Endometrial microvascular endothelial cells (primary cell): ENCODE data around the gene TNFRSF18. TPM values are rescaled to one million over a fixed set of nuclear protein-coding genes. Genes with fewer than 3 reads are reported as not detected.

ENCODE experiments used
- in situ Hi-C: cut with HindIII; loops from 2 replicates; pipeline ENCODE4 v1.10.0; 2017; ENCODE audit warnings: low sequenced_read_pairs, low pct_unique_long_range_greater_than_20kb; ENCODE audit errors: inconsistent ontology term
- total RNA-seq: library from RNA; depleted of rRNA; stranded (reverse); fragments of >200 nt; gene quantifications from one replicate; pipeline ENCODE4 v1.2.3, GENCODE V29; 2015; ENCODE audit errors: inconsistent ontology term

Gene TNFRSF18
- total RNA-seq, 1 donor from 2014 or later, result not detected

DNA sequence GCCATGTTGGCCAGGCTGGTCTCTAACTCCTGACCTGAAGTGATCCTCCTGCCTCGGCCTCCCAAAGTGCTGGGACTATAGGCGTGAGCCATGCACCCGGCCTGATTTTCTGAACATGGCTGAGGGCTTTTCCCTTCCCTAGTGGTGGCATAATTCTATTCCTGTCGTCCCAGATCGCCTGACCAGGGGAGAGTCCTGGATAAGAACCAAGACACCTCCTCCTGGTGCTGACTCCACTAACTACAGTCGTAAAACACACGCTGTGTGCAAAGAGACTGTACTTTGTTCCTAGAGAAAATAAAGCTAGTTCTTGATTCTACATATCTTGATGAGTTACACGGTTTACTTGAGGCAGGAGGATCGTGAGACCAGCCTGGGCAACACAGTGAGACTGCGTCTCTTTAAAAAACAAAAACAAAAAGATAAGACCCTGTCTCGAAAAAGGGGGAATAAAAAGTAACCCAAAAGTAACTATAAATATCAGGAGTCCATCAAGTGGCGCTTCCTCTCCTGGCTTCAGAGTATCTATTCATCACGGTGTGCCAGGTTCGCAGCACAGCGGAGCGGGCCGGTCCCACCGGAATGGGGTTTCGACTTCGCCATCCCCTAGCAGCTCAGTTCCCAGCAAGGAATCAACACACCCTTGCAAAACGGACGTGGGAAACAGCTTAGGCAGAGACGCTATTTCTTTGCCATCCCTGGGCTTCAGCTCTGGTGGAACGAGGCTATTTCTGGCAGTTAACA is 24.4 kb upstream of the TNFRSF18 start:
- in situ Hi-C loops, result no loop called here

DNA sequence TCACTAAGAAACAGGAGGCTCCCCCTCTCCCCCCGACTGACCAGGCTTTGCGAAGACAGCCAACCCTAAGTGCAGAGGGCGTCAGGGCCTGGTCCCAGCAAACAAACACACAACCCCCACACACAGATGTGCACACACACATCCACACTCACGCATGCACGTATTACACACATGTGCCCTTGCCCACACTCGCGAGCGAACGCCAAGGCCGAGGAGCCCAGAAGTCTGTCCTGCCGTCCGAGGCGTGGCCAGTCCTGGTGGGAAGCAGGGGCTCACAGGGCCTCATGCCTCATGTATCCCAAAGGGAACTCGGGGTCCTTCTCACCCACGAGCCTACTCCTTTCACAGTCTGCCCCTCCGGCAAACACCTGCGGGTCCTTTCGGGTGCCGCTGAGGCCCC is 23.4 kb upstream of the TNFRSF18 start:
- in situ Hi-C loops, result no loop called here

DNA sequence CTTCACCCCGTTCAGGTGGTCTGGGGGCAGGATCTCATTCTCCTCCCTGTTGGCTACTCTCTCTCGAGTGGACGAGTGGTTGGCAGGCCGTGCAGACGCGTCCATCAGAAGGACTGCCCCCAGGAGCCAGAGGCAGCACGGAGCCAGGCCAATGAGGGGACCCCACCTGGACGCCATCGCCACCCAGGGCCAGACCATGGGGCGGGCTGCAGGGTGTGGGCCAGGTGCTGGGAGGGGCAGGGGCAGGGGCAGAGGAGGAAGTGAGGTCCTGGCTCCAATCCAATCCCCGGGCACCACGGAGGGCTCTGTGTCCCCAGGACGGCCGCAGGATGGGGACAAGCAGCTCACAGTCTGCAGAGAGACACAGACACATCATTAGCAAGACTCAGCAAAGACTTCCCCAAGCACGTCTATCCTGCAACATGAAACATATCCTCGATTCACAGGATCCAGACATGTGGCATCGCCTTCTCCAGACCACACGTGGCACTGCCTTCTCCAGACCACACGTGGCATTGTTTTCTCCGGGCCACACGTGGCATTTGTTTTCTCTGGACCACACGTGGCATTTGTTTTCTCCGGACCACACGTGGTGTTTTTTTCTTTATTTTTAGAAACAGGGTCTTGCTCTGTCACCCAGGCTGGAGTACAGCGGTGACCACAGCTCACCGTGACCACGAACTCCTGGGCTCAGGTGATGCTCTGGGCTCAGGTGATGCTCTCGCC is 22.4 kb upstream of the TNFRSF18 start:
- in situ Hi-C loops, result no loop called here

DNA sequence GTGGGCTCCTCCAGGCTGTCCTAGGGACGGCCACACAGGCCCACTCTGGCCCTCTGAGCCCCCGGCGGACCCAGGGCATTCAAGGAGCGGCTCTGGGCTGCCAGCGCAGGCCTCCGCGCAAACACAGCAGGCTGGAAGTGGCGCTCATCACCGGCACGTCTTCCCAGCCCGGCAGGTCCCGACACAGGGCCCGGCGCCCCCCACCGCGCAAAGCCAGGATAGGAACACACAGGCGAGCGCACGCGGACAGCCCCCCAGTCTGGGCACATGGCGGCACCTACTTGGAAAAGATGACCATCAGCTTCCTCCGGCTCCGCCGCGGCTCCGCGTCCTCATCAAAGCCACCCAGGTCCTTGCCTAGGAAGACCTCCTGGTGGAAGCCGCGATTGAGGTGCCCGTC is 21.8 kb upstream of the TNFRSF18 start:
- in situ Hi-C loops, result no loop called here

- in situ Hi-C loops, result no loop called here
Observed at GRCh38 chr1:1227386-1227785, 21.0 kb upstream of the TNFRSF18 start.

DNA sequence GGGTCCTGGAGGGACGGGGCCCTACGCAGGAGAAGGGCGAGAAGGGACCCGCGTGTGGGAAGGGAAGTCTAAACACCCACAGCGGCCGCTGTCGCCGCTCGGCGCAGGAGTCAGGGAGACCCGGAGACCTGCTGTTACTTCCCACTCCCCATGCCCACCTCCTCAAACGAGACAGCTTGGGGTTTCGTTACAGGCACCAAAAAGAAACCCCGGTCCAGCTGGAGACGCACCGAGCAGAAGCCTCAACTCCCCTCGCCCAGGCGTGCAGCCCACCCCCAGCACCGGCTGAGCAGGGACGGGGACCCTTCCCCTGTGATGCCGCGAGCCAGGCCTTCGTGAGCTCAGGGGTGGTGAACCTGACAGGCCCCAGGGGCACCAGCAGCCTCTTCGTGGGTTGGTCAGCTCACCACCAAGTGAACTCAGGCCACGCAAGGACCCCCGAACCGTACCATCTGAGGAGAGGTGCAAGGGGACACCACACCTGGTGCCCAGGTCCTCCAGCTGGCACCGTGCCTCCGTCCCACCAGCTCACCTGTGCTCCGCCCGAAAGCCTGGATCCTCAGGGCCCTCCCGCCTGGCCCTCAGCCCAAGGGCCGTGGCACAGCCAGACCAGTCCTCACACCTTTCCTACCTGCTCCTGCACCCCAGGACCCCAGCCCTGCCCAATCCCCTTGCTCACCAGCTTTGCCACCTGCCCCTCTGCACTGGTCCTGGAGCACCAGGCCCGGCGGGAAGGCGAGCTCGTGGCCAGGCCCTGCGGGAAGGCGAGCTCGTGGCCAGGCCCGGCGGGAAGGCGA is 20.4 kb upstream of the TNFRSF18 start:
- in situ Hi-C loops, result no loop called here

DNA sequence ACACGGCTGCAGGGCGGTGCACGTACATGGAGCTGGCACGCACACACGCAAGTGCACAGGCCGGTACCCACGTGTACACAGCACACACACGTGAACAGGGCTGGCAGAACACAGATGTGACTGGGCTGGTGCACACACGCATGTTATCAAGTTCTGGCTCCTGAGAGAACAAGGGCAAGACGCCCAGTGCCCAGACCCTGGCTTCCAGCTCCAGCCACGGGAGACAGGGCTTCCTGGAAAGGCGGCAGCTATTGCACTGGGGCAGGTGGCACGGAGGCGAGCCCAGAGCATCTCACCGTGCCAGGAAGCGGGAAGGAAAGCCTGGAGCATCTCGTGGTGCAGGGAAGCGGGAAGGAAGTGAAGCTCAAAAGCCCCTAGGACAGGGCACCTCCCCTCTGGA is 19.5 kb upstream of the TNFRSF18 start:
- in situ Hi-C loops, result no loop called here

- in situ Hi-C loops, result no loop called here
Observed at GRCh38 chr1:1225238-1225845, 18.9 kb upstream of the TNFRSF18 start.

DNA sequence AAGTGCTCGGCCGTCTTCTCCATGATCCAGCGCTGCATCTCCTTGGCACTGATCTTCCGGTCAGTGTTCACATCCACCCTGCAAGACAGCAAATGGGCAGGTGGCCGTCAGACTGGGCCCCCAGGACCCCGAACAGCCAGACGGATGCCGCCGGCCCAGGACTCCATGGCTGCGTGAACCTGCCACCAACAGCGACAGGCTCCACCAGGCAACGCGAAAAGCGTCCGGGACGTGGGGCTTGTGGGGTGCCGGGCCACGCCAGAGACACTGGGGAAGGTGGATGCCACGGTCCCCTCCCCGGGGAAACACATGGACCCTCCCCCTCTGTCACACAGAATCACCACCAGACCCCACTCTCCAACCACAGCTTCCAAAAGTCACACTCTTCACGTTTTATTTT is 17.5 kb upstream of the TNFRSF18 start:
- in situ Hi-C loops, result no loop called here

DNA sequence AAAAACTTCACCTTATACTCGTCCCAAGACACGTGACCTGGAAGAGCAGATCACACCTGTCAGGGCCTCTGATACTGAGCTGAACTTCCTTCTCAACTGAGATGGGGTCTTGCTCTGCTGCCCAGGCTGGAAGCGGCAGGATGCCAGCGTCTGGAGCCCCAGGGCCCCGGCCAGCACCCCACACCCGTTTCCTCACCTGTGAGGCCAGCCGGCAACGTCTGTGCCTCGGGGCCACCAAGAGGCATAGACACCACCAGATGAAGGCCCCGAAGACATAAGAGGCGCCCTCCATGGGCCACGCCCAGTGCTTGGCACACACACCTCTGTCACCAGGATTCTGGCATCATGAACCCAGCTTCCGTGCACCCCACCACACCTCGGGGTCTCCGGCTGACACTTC is 16.9 kb upstream of the TNFRSF18 start:
- in situ Hi-C loops, result no loop called here

DNA sequence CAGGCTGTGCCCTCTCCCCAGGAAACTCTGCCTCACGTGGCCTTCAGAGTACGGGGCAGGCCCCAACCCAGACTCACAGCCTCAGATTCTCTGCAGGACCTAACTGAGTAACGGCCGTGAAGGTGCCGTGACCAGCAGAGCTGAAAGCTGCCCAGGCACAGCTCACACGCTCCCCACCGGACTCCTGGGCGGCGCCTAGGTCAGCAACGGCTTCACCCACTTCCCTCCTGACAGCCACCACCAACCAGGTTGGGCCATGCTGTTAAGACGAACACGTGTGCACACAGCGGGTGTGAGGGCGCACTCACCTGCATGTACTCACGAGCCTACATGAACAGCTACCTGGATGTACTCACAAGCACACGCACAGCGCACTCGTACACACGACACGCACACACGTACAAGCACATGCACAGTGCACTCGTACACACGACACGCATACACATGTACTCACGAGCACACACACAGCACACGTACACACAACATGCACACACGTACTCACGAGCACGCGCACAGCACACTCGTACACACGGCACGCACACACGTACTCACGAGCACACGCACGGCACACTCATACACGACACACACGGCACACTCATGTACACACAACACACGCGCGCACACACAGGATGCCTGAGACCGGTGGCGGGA is 16.3 kb upstream of the TNFRSF18 start:
- in situ Hi-C loops, result no loop called here

- in situ Hi-C loops, result no loop called here
Observed at GRCh38 chr1:1221887-1222574, 15.6 kb upstream of the TNFRSF18 start.

- in situ Hi-C loops, result no loop called here
Observed at GRCh38 chr1:1220197-1220596, 13.8 kb upstream of the TNFRSF18 start.

GRCh38 chr1:1219341-1219740 is 12.9 kb upstream of the TNFRSF18 start:
- in situ Hi-C loops, result no loop called here

DNA sequence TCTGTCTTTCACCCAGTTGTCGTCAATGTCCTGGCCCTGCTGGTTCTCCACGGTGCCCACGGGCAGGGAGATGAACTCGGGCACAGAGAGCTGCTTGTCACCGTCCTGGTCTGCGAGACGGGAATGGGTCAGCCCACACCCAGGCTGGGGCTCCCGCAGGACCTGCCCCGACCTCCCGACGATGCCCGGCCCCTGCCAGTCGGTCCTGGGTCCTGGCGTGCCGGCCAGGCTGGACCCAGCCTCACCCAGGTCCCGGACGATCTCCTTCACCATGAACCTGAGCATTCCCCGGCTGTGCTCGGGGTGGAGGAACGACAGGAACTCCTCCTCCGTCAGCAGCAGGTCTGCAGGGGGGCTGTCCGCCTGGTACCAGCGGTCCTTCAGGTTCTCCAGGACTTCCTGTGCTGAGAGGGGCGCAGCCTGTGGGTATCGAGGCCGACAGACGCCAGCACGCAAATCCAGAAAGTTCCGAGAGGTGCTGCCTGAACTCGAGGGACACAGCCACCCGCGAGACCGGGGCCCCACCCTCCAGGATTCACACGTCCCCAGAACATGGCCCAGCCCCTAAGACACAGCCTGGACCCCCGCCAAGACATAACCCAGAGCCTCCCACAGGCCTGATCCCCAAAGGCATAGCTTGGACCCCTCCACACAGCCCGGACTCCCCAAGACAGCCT is 12.3 kb upstream of the TNFRSF18 start:
- in situ Hi-C loops, result no loop called here

GRCh38 chr1:1217621-1218523 is 11.5 kb upstream of the TNFRSF18 start:
- in situ Hi-C loops, result no loop called here
